Lower leg skin (tissue), 3 donors: ENCODE results near the gene ME2.

ENCODE experiments used
- POLR2A ChIP-seq, 2 donors: fragments of 450-650 bp; IDR thresholded peaks; one replicate each; pipeline ENCODE4 v1.6.1; 2016 to 2017; ENCODE audit warnings: antibody characterized with exemption in 2 of 2, mild to moderate bottlenecking in 1 of 2, moderate library complexity in 1 of 2
- TF ChIP-seq, protein P1 (sequence below), 3 donors: fragments of 450-650 bp; IDR thresholded peaks; one replicate each; pipeline ENCODE4 v1.5.1; 2016; ENCODE audit warnings: antibody characterized with exemption in 3 of 3, mild to moderate bottlenecking in 3 of 3, moderate library complexity in 2 of 3

DNA sequence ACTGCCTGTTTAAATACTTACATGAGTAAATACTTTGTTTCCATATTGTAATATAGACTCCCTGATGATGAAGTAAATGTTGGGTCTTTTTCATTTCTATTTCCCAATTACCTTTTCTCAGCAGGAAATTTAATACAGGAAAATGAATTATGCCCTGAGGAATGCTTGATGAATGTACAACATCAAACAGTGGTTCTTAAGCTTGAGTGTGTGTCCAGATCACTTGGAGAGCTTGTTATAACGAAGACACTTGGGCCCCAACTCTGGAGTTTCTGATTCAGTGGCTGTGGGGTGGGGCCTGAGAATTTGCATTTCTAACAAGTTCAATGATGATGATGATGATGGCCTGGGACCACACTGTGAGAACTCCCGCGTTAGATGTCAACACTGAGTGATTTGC lies 7.1 kb upstream of the ME2 start:
- TF ChIP-seq, protein P1, sequence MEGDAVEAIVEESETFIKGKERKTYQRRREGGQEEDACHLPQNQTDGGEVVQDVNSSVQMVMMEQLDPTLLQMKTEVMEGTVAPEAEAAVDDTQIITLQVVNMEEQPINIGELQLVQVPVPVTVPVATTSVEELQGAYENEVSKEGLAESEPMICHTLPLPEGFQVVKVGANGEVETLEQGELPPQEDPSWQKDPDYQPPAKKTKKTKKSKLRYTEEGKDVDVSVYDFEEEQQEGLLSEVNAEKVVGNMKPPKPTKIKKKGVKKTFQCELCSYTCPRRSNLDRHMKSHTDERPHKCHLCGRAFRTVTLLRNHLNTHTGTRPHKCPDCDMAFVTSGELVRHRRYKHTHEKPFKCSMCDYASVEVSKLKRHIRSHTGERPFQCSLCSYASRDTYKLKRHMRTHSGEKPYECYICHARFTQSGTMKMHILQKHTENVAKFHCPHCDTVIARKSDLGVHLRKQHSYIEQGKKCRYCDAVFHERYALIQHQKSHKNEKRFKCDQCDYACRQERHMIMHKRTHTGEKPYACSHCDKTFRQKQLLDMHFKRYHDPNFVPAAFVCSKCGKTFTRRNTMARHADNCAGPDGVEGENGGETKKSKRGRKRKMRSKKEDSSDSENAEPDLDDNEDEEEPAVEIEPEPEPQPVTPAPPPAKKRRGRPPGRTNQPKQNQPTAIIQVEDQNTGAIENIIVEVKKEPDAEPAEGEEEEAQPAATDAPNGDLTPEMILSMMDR (IDR thresholded peaks at IDR 0.05) = no peak
- no peak for TF ChIP-seq POLR2A (IDR thresholded peaks at IDR 0.05)
